ENCODE results near the gene TTC24.

TTC24 gene

DNA sequence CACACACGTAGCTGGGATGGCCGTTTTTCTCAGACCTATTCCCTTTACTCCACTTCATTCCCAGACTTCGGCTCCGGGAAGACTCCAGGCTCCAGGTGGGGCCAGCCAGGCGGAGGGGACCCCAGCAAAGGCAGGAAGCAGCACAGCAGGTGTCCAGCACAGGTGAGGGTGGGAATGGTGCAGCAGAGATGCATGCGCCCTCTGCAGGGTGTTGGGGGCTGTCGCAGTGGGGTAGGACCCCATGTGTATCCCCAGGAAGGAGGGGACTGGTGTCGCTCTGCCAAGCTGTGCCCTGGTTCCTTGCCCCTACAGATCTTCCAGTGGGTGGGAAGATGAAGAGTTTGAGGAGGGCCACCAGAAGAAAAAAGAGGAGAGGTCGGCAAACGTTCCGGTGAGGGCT is 5.3 kb downstream of the TTC24 start:
- in situ Hi-C loops (cut with HindIII; ENCODE audit: low sequenced_read_pairs) = loop anchor here (10.0 kb wide), 1 partner anchor 60 kb away; no protein-coding TSS in a partner anchor

DNA sequence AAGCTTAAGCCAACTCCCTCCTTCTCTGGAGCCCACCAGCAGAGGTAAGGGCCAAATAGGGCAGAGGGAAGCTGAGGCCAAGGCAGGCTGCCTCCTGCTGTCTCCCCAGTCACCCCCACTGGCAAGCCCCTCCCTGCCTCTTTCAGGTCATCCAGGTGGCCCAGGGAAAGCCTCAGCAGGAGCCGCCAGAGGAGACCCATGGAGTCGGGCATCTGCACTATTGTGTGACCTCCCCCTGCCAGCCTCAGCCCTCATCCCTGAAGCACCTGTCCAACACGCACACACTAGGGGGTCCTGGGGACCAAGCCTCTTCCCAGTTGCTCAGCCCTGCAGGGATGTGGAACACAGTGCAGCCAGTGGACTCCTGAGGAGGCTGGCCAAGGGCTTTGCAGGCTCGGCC is 6.8 kb downstream of the TTC24 start:
- in situ Hi-C loops (cut with HindIII; ENCODE audit: low sequenced_read_pairs) = loop anchor here (10.0 kb wide), 1 partner anchor 62 kb away; no protein-coding TSS in a partner anchor

DNA sequence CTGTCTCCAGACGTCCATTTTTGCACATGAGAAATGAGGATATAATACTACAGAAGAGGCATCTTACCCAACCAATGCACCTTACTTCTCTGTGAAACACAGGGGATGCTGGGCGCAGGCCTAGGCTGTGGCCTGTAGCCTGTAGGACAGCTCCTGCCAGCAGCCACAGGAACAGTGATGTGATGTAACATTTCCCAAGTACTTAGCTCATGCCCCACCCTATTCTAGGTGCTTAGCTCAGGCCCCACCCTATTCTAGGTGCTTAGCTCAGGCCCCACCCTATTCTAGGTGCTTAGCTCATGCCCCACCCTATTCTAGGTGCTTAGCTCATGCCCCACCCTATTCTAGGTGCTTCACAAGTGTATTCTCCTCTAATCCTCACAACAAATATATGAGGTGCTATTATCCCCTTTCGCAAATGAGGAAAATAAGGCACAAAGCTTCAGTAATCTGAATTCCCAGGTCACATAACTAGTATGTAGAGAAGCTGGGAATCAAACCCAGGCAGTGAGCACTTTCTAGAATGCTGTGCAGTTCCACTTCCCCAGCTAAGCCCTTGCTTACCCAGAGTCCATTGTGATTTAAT is 7.5 kb downstream of the TTC24 start:
- in situ Hi-C loops (cut with HindIII; ENCODE audit: low sequenced_read_pairs) = loop anchor here (10.0 kb wide), 1 partner anchor 62 kb away; no protein-coding TSS in a partner anchor

DNA sequence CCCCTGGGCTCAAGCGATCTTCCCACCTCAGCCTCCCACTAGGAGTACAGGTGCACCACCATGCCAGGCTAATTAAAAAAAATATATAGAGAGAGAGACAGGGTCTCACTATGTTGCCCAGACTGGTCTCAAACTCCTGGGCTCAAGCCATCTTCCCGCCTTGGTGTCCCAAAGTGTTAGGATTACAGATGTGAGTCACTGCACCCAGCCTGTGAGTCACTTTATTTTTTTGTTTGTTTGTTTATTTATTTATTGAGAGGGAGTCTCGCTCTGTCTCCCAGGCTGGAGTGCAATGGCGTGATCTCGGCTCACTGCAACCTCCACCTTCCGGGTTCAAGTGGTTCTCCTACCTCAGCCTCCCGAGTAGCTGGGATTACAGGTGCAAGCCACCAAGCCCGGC is 8.4 kb downstream of the TTC24 start:
- in situ Hi-C loops (cut with HindIII; ENCODE audit: low sequenced_read_pairs) = loop anchor here (10.0 kb wide), 1 partner anchor 63 kb away; no protein-coding TSS in a partner anchor

DNA sequence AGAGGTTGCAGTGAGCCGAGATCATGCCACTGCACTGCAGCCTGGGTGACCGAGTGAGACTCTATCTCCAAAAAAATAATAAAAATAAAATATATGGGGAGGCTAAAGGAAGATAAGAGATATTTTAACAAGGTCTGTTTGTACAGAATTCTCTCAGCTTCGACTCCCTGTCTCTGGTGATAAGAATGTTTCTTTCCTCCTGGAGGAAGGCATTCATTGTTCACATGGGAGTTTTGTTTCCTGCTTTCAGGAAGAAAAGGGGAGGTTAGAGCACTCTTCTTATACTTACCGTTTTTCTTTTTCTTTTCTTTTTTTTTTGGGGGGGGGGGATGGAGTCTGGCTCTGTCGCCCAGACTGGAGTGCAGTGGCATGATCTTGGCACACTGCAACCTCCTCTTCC is 10.0 kb downstream of the TTC24 start:
- in situ Hi-C loops (cut with HindIII; ENCODE audit: low sequenced_read_pairs) = loop anchor here (10.0 kb wide), 1 partner anchor 65 kb away; no protein-coding TSS in a partner anchor

DNA sequence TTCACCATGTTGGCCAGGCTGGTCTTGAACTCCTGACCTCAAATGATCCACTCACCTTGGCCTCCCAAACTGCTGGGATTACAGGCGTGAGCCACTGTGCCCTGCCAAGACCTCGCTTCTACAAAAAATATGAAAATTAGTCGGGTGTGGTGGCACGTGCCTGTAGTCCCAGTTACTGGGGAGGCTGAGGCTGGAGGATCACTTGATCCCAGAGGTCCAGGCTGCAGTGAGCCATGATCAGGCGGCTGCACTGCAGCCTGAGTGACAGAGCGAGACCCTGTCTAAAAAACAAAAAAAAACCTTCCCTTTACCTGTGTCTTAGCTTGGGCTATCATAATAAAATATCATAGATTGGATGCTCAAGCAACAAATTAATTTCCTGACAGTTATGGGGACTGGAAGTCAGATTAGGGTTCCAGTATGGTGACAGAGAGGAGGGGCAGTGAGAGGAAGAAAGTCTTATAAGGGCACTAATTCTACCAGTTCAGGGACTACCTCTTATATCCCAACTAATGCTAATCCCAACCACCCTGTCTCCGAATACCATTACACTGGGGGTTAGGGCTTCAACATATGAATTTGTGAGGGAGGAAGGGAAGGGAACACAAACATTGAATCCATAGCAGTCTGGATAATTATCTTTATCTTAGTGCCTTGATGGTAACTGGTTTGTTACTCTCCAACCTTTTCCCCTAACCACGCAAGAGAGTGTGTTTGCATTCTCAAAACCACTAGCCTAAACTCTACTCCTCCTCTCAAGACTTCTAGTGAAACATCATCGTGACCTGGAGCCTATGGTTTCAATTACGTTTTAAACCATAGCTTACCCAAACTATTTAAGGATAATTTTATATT is 11.0 kb downstream of the TTC24 start:
- in situ Hi-C loops (cut with HindIII; ENCODE audit: low sequenced_read_pairs) = no loop called here

DNA sequence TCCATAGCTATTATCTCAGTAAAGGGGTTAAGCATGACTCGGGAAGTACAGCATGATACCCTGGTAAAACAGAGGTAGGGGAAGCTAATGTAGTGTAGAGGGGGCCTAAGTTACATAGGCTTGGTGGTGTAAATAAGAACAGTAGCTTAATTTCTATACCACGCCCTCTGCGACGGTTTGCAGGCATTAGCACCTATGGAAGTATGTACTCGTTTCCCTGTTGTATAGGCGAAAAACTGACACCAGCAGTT is 11.6 kb downstream of the TTC24 start:
- in situ Hi-C loops (cut with HindIII; ENCODE audit: low sequenced_read_pairs) = no loop called here

DNA sequence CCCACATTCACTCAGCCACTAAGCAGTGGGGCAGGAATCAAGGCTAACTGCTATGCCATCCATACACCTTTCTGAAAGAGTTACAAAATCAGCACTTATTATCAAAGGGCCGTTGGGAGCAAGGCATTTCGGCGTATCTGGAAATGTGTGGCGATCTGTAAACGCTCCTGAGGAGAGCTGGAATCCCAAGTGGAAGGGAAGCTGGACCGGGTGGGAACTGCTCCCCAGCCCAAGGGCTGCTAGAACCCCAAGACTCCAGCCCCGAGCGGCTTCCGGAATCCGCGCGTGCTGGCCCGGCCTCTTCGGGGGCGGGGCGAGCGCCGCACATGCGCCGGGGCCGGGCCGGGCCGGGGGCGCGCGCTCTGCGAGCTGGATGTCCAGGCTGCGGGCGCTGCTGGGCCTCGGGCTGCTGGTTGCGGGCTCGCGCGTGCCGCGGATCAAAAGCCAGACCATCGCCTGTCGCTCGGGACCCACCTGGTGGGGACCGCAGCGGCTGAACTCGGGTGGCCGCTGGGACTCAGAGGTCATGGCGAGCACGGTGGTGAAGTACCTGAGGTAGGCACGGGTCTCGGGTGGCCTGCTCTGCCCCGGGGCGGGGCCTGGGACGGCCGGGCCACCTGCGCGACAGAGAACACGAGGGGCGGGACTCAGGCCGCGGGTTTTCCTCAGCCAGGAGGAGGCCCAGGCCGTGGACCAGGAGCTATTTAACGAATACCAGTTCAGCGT is 12.1 kb downstream of the TTC24 start, which contains the start of gene NAXE:
NAXE (plus strand) TSS at position 345 of the 726 bp plus-strand sequence; CDS start at position 374, 29 bp downstream.
- in situ Hi-C loops (cut with HindIII; ENCODE audit: low sequenced_read_pairs) = no loop called here

DNA sequence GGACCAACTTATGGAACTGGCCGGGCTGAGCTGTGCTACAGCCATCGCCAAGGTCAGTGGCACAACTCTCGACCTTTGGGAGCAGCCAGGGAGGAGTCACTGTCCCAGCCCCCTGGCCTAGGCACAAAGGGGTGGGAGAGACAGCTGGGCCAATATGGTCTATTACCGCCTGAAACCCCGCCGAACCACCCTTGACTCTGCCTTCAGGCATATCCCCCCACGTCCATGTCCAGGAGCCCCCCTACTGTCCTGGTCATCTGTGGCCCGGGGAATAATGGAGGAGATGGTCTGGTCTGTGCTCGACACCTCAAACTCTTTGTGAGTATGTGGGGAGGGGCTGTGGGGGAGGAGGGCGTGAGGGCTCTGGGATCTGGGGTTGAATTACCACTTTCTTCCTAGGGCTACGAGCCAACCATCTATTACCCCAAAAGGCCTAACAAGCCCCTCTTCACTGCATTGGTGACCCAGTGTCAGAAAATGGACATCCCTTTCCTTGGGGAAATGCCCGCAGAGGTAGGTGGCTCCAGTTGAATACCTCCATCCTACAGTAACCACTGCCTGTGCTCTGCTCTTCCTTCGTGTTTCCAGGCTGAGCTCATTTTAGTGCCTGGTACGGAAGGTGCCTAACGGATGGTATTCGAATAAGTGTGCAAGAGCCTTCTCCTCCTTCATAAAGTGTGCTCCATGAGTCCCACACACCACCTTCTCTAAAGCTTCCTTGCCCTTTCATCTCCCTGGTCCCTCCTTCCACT is 12.8 kb downstream of the TTC24 start:
- in situ Hi-C loops (cut with HindIII; ENCODE audit: low sequenced_read_pairs) = no loop called here

DNA sequence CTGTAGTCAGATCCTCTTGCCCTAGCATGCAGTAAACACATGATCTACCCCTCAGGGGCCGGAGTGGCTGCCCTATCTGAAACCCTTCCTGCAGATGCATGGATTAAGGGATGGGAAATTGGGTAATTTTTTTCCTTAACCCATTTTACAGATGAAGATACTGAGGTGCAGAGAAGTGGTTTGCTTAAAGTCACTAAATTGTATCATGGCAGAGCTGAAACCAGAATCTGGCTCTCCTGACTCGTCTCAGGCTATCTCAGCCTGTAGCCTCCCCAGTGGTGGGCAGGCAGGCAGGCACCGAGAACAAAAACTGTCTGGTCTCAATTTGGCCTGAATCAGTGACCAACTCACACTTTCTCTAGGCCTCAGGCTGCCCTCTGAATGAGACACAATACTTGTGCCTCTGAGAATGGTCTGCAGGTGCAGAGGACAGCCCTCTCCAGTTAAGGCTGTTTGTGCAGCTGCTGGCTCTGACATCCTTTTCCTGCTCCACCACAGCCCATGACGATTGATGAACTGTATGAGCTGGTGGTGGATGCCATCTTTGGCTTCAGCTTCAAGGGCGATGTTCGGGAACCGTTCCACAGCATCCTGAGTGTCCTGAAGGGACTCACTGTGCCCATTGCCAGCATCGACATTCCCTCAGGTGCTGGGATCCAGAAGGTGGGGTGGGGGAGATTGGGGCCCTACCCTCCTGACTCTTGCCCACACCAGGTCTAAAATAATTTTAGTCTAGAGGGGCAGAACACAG is 13.6 kb downstream of the TTC24 start:
- in situ Hi-C loops (cut with HindIII; ENCODE audit: low sequenced_read_pairs) = no loop called here

DNA sequence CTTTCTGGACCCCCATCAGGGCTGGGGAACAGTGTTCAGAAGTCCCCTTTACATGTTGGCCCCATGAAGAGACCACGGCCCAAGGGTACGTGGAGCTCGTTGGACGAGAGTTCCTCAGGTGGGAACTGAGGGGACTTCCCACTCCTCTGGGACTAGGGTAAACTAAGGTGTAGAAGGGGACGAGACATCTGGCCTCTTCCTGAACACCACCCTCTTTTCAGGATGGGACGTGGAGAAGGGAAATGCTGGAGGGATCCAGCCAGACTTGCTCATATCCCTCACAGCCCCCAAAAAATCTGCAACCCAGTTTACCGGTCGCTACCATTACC is 14.1 kb downstream of the TTC24 start:
- in situ Hi-C loops (cut with HindIII; ENCODE audit: low sequenced_read_pairs) = no loop called here

DNA sequence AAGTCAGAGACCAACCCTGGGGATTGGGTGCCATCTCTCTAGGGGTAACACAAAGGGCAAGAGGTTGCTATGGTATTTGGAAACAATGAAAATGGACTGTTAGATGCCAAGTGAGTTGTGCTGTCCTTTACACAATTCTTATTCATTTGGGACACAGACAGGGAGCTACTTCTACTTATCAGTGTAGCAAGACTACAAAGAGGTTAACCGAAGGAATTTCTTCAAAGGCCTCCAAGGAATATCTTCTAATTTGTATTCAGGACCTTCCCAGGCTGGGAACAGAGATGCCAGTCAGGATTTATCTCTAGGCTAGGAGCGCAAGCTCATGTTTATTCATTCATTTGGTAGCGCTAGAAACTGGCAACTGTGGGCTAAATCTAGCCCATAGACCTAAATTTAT is 14.7 kb downstream of the TTC24 start:
- in situ Hi-C loops (cut with HindIII; ENCODE audit: low sequenced_read_pairs) = no loop called here

DNA sequence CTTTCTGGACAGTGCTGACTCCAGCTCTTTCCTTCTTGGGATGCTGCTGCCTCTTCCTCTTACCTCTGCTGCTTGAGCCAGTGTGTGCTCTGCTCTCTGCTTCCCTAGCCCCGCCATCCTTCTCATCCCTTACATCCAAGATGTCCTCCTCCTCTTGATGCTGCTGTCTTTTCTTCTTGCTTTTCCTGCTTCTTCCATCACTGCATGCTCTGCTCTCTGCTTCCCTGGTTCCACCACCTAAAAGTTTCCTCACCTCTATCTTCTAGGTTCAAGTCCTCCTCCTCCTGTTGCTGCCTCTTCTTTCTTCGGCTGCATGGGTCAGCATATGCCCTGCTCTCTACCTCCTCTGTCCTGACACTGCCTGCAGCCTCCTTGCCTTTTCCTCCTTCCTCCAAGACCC is 15.5 kb downstream of the TTC24 start:
- in situ Hi-C loops (cut with HindIII; ENCODE audit: low sequenced_read_pairs) = no loop called here

DNA sequence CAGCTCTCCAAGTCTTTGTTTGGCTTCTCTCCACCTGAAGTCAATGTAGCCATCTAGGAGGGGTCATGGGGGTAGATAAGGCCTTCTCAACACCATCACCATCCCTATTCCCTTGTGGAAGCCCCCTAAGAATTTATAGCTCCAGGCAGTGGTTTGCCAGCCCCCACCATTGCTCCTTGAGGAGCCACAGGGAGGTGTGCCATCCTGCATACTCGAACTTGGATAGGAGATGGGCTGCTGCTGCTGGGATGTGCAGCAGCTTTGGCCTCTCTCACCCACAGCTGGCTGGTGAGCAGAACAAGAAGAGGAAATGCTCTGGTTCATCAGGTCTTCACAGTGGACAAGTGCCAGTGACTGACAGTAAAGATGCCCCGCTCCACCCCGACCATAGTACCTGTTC is 16.9 kb downstream of the TTC24 start:
- in situ Hi-C loops (cut with HindIII; ENCODE audit: low sequenced_read_pairs) = no loop called here

DNA sequence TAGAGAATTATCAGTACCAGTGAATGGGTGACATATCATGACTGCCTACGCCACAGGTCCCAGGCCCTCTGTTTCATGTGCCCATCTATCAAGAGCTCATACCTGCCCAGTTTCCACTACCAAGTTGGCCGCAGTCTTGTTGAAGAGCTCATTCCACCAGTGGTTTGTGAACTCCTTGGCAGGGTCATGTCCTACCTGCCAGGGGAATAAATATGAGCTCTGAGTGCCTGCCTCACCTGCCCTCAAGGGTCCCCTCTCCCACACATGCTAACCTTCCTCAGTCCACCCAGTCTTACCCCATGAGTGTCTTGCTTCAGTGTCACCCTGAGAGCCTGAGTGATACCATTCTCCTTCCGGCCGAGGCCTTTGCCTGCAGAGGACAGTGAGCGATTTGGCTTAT is 18.6 kb downstream of the TTC24 start:
- in situ Hi-C loops (cut with HindIII; ENCODE audit: low sequenced_read_pairs) = no loop called here

DNA sequence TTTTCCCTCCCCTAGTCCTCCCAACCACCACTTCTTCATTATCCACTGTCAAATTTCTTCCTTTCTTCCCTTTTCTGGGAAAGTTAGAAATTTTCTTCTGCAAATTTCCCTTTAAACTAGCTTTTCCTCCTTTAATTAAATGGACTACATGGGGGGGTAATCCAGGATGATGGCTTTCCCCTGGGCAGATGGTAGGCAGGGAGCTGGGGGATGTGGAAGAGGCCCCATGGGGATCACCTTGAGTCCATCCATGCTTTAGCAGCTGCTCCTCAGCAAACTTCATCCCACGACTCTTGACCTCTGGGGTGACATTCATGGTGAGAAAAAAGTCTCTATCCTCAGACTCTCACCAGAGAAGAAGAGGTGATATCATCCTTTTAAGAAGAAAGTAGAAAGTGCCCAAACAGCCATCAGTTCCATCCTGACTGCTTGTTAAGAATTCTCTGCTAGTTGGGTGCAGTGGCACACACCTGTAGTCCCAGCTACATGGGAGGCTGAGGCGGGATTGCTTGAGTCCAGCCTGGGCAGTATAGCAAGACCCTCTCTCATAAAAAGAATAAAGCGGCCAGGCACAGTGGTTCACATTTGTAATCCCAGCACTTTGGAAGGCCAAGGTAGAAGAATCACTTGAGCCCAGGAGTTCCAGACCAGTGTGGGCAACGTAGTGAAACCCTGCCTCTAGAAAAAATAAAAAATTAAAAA is 19.4 kb downstream of the TTC24 start:
- in situ Hi-C loops (cut with HindIII; ENCODE audit: low sequenced_read_pairs) = no loop called here

DNA sequence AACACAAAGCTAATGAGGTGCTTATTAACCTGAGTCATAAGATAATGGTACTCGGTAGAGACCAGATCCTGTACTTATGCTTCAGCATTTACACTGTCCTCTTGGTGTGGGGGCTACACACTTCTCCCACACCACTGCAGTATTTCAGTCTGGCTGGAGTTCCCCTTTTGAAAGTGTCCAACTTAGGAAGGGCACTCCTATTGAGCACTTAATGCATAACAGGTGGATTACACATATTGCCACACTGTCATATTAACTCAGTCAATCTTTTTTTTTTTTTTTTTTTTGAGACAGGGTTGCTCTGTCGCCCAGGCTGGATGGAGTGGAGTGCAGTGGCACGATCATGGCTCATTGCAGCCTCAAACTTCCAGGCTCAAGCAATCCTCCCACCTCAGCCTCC is 20.3 kb downstream of the TTC24 start:
- in situ Hi-C loops (cut with HindIII; ENCODE audit: low sequenced_read_pairs) = no loop called here

DNA sequence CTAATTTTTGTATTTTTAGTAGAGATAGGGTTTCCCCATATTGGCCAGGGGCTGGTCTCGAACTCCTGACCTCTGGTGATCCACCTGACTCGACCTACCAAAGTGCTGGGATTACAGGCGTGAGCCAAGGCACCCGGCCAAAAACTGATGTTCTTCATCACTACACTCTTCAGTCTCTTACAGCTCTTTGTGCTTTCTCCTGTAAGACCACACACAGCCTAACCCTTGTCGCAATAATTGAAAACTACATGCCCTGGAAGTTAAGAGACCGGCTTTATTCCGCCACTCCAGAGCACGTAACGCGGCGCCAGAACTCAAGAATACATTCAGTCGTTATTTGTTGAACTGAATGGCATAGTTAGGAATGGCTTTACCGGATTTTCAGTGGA is 21.2 kb downstream of the TTC24 start:
- in situ Hi-C loops (cut with HindIII; ENCODE audit: low sequenced_read_pairs) = no loop called here

DNA sequence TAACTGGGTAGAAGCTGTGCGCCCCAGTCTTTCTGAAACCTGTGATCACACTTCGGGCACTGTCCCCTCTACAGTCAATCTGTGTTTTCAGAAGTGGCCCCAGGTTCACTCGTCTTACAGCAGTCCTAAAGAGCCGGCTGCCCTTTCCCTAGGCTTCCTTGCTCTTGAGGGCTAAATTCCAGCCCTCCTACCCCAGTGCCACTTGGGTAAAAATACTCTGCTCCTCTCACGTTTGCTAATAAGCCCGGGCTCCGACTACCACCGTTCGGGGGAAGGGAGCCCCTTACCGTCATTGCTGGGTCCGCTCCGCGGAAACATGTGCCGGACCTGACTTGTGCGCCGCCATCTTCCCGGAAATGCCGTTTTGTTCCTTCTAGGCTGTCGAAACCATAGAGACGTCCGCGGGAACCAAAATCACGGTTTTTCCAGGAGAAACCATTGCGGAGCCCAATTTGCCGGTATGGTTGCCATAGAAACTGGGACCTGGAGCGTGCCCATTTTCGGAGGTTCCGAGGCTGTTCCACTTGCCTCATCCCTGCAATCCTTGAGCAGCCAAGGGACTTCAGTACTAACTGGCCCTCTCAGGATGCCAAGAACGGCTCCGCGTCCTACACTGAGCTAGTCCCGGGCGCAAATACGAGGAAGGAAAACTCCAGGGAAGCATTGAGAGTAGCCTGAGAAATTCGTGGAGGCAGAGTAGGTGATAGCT is 21.8 kb downstream of the TTC24 start, which contains the start of gene GPATCH4:
GPATCH4 (minus strand) TSS at position 358 of the 709 bp plus-strand sequence.
- in situ Hi-C loops (cut with HindIII; ENCODE audit: low sequenced_read_pairs) = no loop called here

All from DLD1 (cell line).